ENCODE results near the gene CLBA1. TPM values are rescaled to one million over a fixed set of nuclear protein-coding genes. Genes with fewer than 3 reads are reported as not detected.

CLBA1 gene
- total and polyA plus RNA-seq, 8 donors: 4.7 to 32.5 (median 7.2) TPM

GRCh38 chr14:104956290-104956890 is 29.2 kb upstream of the CLBA1 start:
- no peaks in the 10 kb centered on the region for H3K36me3 ChIP-seq
- no peaks in the 10 kb centered on the region for H3K27me3 ChIP-seq
- FAIRE-seq: no peak
- no peaks in the 10 kb centered on the region for H3K4me1 ChIP-seq
- TF ChIP-seq CTCF (IDR thresholded peaks at IDR 0.05): no peak
- ATAC-seq: no peak
- no peaks in the 10 kb centered on the region for H3K9me3 ChIP-seq
- no peak overlapping the region for H3K4me3 ChIP-seq
- DNase-seq: peak in 2 of 6 donors; percentile 24 to 55
- no peak overlapping the region for H3K27ac ChIP-seq
- 71 to 77% methylated on average over 14 of the region's 14 CpGs for WGBS, 2 donors
- intact Hi-C loops (cut with DNase I): no loop called here

GRCh38 chr14:104957146-104958113 is 28.2 kb upstream of the CLBA1 start:
- ATAC-seq (peak in 2 of 4 donors; percentile 29 to 30), DNase-seq (peak in 2 of 6 donors; percentile 16 to 52), FAIRE-seq (no peak)
- no peaks in the 10 kb centered on the region for H3K4me1 ChIP-seq
- H3K27ac ChIP-seq: no peak overlapping the region
- no peak for TF ChIP-seq CTCF (IDR thresholded peaks at IDR 0.05)
- H3K9me3 ChIP-seq: no peaks in the 10 kb centered on the region
- no peaks in the 10 kb centered on the region for H3K27me3 ChIP-seq
- intact Hi-C loops (cut with DNase I): no loop called here
- no peak overlapping the region for H3K4me3 ChIP-seq
- WGBS, 2 donors: 53 to 57% methylated on average over 25 of the region's 25 CpGs
- H3K36me3 ChIP-seq: no peaks in the 10 kb centered on the region

GRCh38 chr14:104964546-104964945 is 21.0 kb upstream of the CLBA1 start:
- H3K9me3 ChIP-seq: no peaks in the 10 kb centered on the region
- WGBS, 2 donors: 81 to 82% methylated on average over 7 of the region's 7 CpGs
- no peak for DNase-seq
- ATAC-seq: no peak
- TF ChIP-seq CTCF (IDR thresholded peaks at IDR 0.05): no peak
- intact Hi-C loops (cut with DNase I): no loop called here
- no peaks in the 10 kb centered on the region for H3K27me3 ChIP-seq
- no peak for FAIRE-seq
- no peak overlapping the region for H3K27ac ChIP-seq
- H3K4me1 ChIP-seq: no peaks in the 10 kb centered on the region
- no peaks in the 10 kb centered on the region for H3K36me3 ChIP-seq
- no peak overlapping the region for H3K4me3 ChIP-seq

GRCh38 chr14:104965561-104966231 is 19.9 kb upstream of the CLBA1 start:
- H3K36me3 ChIP-seq: no peaks in the 10 kb centered on the region
- FAIRE-seq (no peak), DNase-seq (peak in 3 of 6 donors; percentile 25 to 66 (median 54)), ATAC-seq (no peak)
- no peaks in the 10 kb centered on the region for H3K4me1 ChIP-seq
- H3K27me3 ChIP-seq: no peaks in the 10 kb centered on the region
- H3K4me3 ChIP-seq: no peak overlapping the region
- no peak for TF ChIP-seq CTCF (IDR thresholded peaks at IDR 0.05)
- no peak overlapping the region for H3K27ac ChIP-seq
- intact Hi-C loops (cut with DNase I): no loop called here
- no peaks in the 10 kb centered on the region for H3K9me3 ChIP-seq
- 77 to 78% methylated on average over 12 to 13 of the region's 13 CpGs for WGBS, 2 donors

All from pancreas (tissue), 10 donors.